HG02763 (cell line): Measurements from ENCODE around the gene BIN1.
"Not testable (repeated sequence)": the region's sequence is repeated elsewhere in the genome, so short reads cannot be mapped to it uniquely, and the experiment has no call there.

ENCODE experiments used
- ATAC-seq: cut with Tn5 transposase; IDR thresholded peaks from one replicate; pipeline ENCODE4 v1.9.1; 2021; ENCODE audit warnings: mild to moderate bottlenecking, moderate library complexity; ENCODE audit not compliant: unreplicated experiment

BIN1 gene

GRCh38 chr2:127134833-127135830, 28.2 kb upstream of the BIN1 start:
- no peak for ATAC-seq

GRCh38 chr2:127134235-127134634, 27.3 kb upstream of the BIN1 start:
- ATAC-seq, result no peak

- ATAC-seq, result no peak
Measured at GRCh38 chr2:127133793-127134192, 26.8 kb upstream of the BIN1 start.

GRCh38 chr2:127130421-127130820, 23.5 kb upstream of the BIN1 start:
- ATAC-seq, result no peak

- ATAC-seq, result no peak
Measured at GRCh38 chr2:127129937-127130336, 23.0 kb upstream of the BIN1 start.

GRCh38 chr2:127128445-127128904, 21.5 kb upstream of the BIN1 start:
- peak; percentile 98 for ATAC-seq

- ATAC-seq, result no peak
Measured at GRCh38 chr2:127125821-127126220, 18.9 kb upstream of the BIN1 start.

GRCh38 chr2:127124426-127124825, 17.5 kb upstream of the BIN1 start:
- no peak for ATAC-seq

GRCh38 chr2:127122361-127123027, 15.5 kb upstream of the BIN1 start:
- no peak for ATAC-seq

- no peak for ATAC-seq
Measured at GRCh38 chr2:127121776-127122176, 14.8 kb upstream of the BIN1 start.

GRCh38 chr2:127121353-127121752, 14.4 kb upstream of the BIN1 start:
- ATAC-seq, result no peak

GRCh38 chr2:127120408-127120807, 13.5 kb upstream of the BIN1 start:
- not testable (repeated sequence) for ATAC-seq

- no peak for ATAC-seq
Measured at GRCh38 chr2:127118467-127118866, 11.5 kb upstream of the BIN1 start.

GRCh38 chr2:127118038-127118437, 11.1 kb upstream of the BIN1 start:
- no peak for ATAC-seq

GRCh38 chr2:127117603-127118002, 10.6 kb upstream of the BIN1 start:
- no peak for ATAC-seq

GRCh38 chr2:127115471-127116199, 8.7 kb upstream of the BIN1 start:
- no peak for ATAC-seq

GRCh38 chr2:127110985-127111384, 4.0 kb upstream of the BIN1 start:
- no peak for ATAC-seq

- no peak for ATAC-seq
Measured at GRCh38 chr2:127108090-127108523, 1.2 kb upstream of the BIN1 start.

GRCh38 chr2:127107622-127107999, 657 bp upstream of the BIN1 start:
- ATAC-seq, result peak; percentile 17

- ATAC-seq, result peak; percentile 23
Measured at GRCh38 chr2:127106457-127106990, 430 bp downstream of the BIN1 start.
